AG09309 (cell line): ENCODE data around the gene ZCCHC24.
"Not testable (repeated sequence)": the region's sequence is repeated elsewhere in the genome, so short reads cannot be mapped to it uniquely, and the experiment has no call there.

Experiments
- DNase-seq: peaks from one replicate; pipeline ENCODE4 v3.0.0-alpha.2; 2010; ENCODE audit warnings: low read depth
- H3K4me3 ChIP-seq: 2 replicates; pipeline ENCODE4 v1.5.1; 2011; ENCODE audit warnings: mild to moderate bottlenecking, low read depth, low read length, moderate library complexity; ENCODE audit not compliant: control insufficient read depth
- TF ChIP-seq, protein P1 (sequence below): IDR thresholded peaks from 2 replicates; pipeline ENCODE4 v1.5.1; 2011; ENCODE audit warnings: mild to moderate bottlenecking, low read depth, low read length, inconsistent platforms; ENCODE audit not compliant: insufficient read depth, control insufficient read depth; ENCODE audit errors: missing control alignments

The ZCCHC24 gene

DNA sequence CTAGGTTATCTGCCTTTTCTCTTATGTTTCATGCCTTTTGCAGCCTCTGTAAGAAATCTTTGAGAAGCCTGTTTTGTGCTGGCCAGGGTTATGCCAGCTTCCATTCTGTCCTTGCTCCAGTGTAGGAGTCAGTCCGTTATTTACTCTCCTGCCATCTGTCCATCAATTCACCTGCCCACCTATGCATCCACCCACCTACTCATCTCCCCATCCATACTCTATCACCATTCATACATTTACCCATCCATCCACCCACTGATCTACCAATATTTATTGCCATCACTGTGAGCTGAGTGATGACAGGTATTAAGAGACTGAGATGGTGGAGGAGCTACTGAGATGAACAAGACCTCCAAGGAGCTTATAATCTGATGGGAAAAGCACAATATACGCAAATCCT, 110.9 kb downstream of the ZCCHC24 start:
- TF ChIP-seq, protein P1, sequence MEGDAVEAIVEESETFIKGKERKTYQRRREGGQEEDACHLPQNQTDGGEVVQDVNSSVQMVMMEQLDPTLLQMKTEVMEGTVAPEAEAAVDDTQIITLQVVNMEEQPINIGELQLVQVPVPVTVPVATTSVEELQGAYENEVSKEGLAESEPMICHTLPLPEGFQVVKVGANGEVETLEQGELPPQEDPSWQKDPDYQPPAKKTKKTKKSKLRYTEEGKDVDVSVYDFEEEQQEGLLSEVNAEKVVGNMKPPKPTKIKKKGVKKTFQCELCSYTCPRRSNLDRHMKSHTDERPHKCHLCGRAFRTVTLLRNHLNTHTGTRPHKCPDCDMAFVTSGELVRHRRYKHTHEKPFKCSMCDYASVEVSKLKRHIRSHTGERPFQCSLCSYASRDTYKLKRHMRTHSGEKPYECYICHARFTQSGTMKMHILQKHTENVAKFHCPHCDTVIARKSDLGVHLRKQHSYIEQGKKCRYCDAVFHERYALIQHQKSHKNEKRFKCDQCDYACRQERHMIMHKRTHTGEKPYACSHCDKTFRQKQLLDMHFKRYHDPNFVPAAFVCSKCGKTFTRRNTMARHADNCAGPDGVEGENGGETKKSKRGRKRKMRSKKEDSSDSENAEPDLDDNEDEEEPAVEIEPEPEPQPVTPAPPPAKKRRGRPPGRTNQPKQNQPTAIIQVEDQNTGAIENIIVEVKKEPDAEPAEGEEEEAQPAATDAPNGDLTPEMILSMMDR: no peak

DNA sequence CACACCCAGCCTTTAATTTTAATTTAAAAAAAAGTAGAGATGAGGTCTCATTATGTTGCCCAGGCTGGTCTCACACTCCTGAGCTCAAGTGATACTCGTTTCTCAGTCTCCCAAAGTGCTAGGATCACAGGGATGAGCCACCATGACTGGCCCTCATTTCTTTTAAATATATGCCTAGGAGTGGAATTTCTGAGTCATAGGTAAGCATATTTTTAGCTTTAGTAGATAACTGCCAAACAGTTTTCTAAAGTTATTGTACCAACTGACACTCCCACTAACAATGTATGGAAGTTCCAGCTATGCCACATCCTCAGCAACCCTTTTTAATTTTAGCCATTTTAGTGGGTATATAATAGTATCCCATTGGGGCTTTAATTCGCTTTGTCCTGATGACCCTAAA, 111.9 kb downstream of the ZCCHC24 start:
- H3K4me3 ChIP-seq: no peak overlapping the region
- DNase-seq: peak; percentile 39
- TF ChIP-seq, protein P1: no peak

More for the DNA sequence above, 110.9 kb downstream of the ZCCHC24 start:
- DNase-seq: no peak
- no peak overlapping the region for H3K4me3 ChIP-seq

DNA sequence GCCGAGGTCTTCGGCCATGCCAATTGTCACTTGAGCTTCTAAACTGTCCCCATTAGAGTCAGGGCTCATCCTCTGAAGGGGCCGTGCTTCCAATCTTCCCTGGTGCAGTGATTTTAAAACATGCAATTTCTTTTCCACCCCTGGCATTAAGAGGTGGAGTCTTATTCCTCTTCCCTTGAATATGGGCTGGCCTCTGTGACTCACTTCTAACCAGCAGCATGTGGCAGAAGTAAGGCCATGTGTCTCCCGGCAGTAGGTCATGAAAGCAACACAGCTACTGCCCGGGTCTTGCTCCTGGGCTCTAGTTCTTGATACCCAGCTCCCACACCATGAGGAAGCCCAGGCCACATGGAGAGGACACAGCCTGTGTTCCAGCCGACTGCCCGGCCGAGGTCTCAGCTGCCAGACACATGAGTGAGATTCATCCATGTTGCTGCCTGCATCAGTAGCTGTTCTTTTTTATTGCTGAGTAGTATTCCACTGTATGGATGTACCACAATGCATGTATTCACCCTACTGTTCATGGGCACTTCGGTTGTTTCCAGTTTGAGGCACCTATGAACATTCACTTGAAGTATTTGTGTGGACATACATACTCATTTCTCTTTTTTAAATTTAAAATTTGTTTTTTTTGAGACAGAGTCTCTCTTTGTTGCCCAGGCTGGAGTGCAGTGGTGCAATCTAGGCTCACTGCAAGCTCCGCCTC, 112.7 kb downstream of the ZCCHC24 start:
- not testable (repeated sequence) for DNase-seq

More for the DNA sequence above, 112.7 kb downstream of the ZCCHC24 start:
- not testable (repeated sequence) for H3K4me3 ChIP-seq
